ENCODE measurements around the gene RNU1-4. TPM values are rescaled to one million over a fixed set of nuclear protein-coding genes. Genes with fewer than 3 reads are reported as not detected.
"Not testable (repeated sequence)": the region's sequence is repeated elsewhere in the genome, so short reads cannot be mapped to it uniquely, and the experiment has no call there.

Gene RNU1-4
- total RNA-seq, 1 experiment from 2014 or later, result under 0.01 TPM

GRCh38 chr1:16747660-16748059 lies 7.3 kb downstream of the RNU1-4 start:
- DNase-seq; H3K4me3 ChIP-seq (ENCODE audit: insufficient read depth, low read depth, low read length); H3K36me3 ChIP-seq (replicated peaks; ENCODE audit: control insufficient read depth, insufficient read depth, low read length); H3K27me3 ChIP-seq (ENCODE audit: control insufficient read depth, insufficient read depth, low read length): not testable (repeated sequence)

GRCh38 chr1:16748710-16749109 lies 8.4 kb downstream of the RNU1-4 start:
- DNase-seq; H3K27me3 ChIP-seq (ENCODE audit: control insufficient read depth, insufficient read depth, low read length); H3K36me3 ChIP-seq (replicated peaks; ENCODE audit: control insufficient read depth, insufficient read depth, low read length); H3K4me3 ChIP-seq (ENCODE audit: insufficient read depth, low read depth, low read length): not testable (repeated sequence)

GRCh38 chr1:16749910-16750888 lies 9.9 kb downstream of the RNU1-4 start:
- not testable (repeated sequence) for H3K36me3 ChIP-seq (replicated peaks; ENCODE audit: control insufficient read depth, insufficient read depth, low read length); H3K27me3 ChIP-seq (ENCODE audit: control insufficient read depth, insufficient read depth, low read length); DNase-seq; H3K4me3 ChIP-seq (ENCODE audit: insufficient read depth, low read depth, low read length)

- H3K27me3 ChIP-seq (ENCODE audit: control insufficient read depth, insufficient read depth, low read length); H3K36me3 ChIP-seq (replicated peaks; ENCODE audit: control insufficient read depth, insufficient read depth, low read length); H3K4me3 ChIP-seq (ENCODE audit: insufficient read depth, low read depth, low read length); DNase-seq: not testable (repeated sequence)
These were observed 12.5 kb downstream of the RNU1-4 start for GRCh38 chr1:16752770-16753169.

- not testable (repeated sequence) for DNase-seq; H3K27me3 ChIP-seq (ENCODE audit: control insufficient read depth, insufficient read depth, low read length); H3K36me3 ChIP-seq (replicated peaks; ENCODE audit: control insufficient read depth, insufficient read depth, low read length)
These were observed 15.1 kb downstream of the RNU1-4 start for GRCh38 chr1:16755385-16755784.

GRCh38 chr1:16755932-16756331 lies 15.6 kb downstream of the RNU1-4 start:
- not testable (repeated sequence) for DNase-seq; H3K27me3 ChIP-seq (ENCODE audit: control insufficient read depth, insufficient read depth, low read length); H3K36me3 ChIP-seq (replicated peaks; ENCODE audit: control insufficient read depth, insufficient read depth, low read length); H3K4me3 ChIP-seq (ENCODE audit: insufficient read depth, low read depth, low read length)

More at GRCh38 chr1:16755385-16755784, 15.1 kb downstream of the RNU1-4 start:
- not testable (repeated sequence) for H3K4me3 ChIP-seq (ENCODE audit: insufficient read depth, low read depth, low read length)

GRCh38 chr1:16757574-16757973 lies 17.3 kb downstream of the RNU1-4 start:
- DNase-seq; H3K4me3 ChIP-seq (ENCODE audit: insufficient read depth, low read depth, low read length); H3K36me3 ChIP-seq (replicated peaks; ENCODE audit: control insufficient read depth, insufficient read depth, low read length); H3K27me3 ChIP-seq (ENCODE audit: control insufficient read depth, insufficient read depth, low read length): not testable (repeated sequence)

- H3K4me3 ChIP-seq (ENCODE audit: insufficient read depth, low read depth, low read length); DNase-seq; H3K36me3 ChIP-seq (replicated peaks; ENCODE audit: control insufficient read depth, insufficient read depth, low read length); H3K27me3 ChIP-seq (ENCODE audit: control insufficient read depth, insufficient read depth, low read length): not testable (repeated sequence)
These were observed 17.7 kb downstream of the RNU1-4 start for GRCh38 chr1:16758060-16758459.

- H3K4me3 ChIP-seq (ENCODE audit: insufficient read depth, low read depth, low read length); DNase-seq; H3K36me3 ChIP-seq (replicated peaks; ENCODE audit: control insufficient read depth, insufficient read depth, low read length); H3K27me3 ChIP-seq (ENCODE audit: control insufficient read depth, insufficient read depth, low read length): not testable (repeated sequence)
These were observed 18.8 kb downstream of the RNU1-4 start for GRCh38 chr1:16759041-16759493.

GRCh38 chr1:16759650-16760455 lies 19.5 kb downstream of the RNU1-4 start:
- not testable (repeated sequence) for DNase-seq; H3K36me3 ChIP-seq (replicated peaks; ENCODE audit: control insufficient read depth, insufficient read depth, low read length); H3K27me3 ChIP-seq (ENCODE audit: control insufficient read depth, insufficient read depth, low read length)
- peak overlapping the region; percentile 21; the same call in 1 of the 2 replicates for H3K4me3 ChIP-seq (ENCODE audit: insufficient read depth, low read depth, low read length)

GRCh38 chr1:16760456-16760765 lies 20.1 kb downstream of the RNU1-4 start:
- H3K27me3 ChIP-seq (ENCODE audit: control insufficient read depth, insufficient read depth, low read length); H3K36me3 ChIP-seq (replicated peaks; ENCODE audit: control insufficient read depth, insufficient read depth, low read length); H3K4me3 ChIP-seq (ENCODE audit: insufficient read depth, low read depth, low read length); DNase-seq: not testable (repeated sequence)

GRCh38 chr1:16760801-16761200 lies 20.5 kb downstream of the RNU1-4 start:
- H3K36me3 ChIP-seq (replicated peaks; ENCODE audit: control insufficient read depth, insufficient read depth, low read length); H3K4me3 ChIP-seq (ENCODE audit: insufficient read depth, low read depth, low read length); DNase-seq; H3K27me3 ChIP-seq (ENCODE audit: control insufficient read depth, insufficient read depth, low read length): not testable (repeated sequence)

- not testable (repeated sequence) for H3K4me3 ChIP-seq (ENCODE audit: insufficient read depth, low read depth, low read length); H3K27me3 ChIP-seq (ENCODE audit: control insufficient read depth, insufficient read depth, low read length); DNase-seq; H3K36me3 ChIP-seq (replicated peaks; ENCODE audit: control insufficient read depth, insufficient read depth, low read length)
These were observed 24.0 kb downstream of the RNU1-4 start for GRCh38 chr1:16764248-16764819.

GRCh38 chr1:16764820-16765655 lies 24.7 kb downstream of the RNU1-4 start:
- not testable (repeated sequence) for H3K36me3 ChIP-seq (replicated peaks; ENCODE audit: control insufficient read depth, insufficient read depth, low read length); H3K4me3 ChIP-seq (ENCODE audit: insufficient read depth, low read depth, low read length); DNase-seq; H3K27me3 ChIP-seq (ENCODE audit: control insufficient read depth, insufficient read depth, low read length)
